Natural killer cell (primary cell): ENCODE results near the gene RGS4. TPM values are rescaled to one million over a fixed set of nuclear protein-coding genes. Genes with fewer than 3 reads are reported as not detected.

Source experiments
- ATAC-seq, 3 donors: fragments of 150-1000 bp in 2 of 3; fragments of 200-7000 bp in 1 of 3; cut with Tn5 transposase; 1 replicate in 1 of 3; 2 replicates in 2 of 3; pipeline ENCODE4 v1.10.0; 2021; ENCODE audit warnings: mild to moderate bottlenecking in 2 of 3, moderate library complexity in 2 of 3
- DNase-seq, 2 donors: peaks; one replicate each; pipeline versions ENCODE4 v3.0.0 to v3.0.0-alpha.2; 2013 to 2021; ENCODE audit warnings: mixed read lengths in 1 of 2
- H3K27ac ChIP-seq: one replicate; pipeline ENCODE4 v1.5.1; 2013; ENCODE audit warnings: mild to moderate bottlenecking, low read length
- H3K27me3 ChIP-seq: one replicate; pipeline ENCODE4 v1.6.1; 2013; ENCODE audit warnings: low read length; ENCODE audit not compliant: control insufficient read depth, insufficient read depth
- H3K36me3 ChIP-seq: one replicate; pipeline ENCODE4 v1.6.1; 2013; ENCODE audit warnings: low read length; ENCODE audit not compliant: control insufficient read depth, insufficient read depth
- H3K4me1 ChIP-seq: one replicate; pipeline ENCODE4 v1.6.1; 2013; ENCODE audit warnings: low read length; ENCODE audit not compliant: control insufficient read depth, insufficient read depth
- H3K4me3 ChIP-seq: one replicate; pipeline ENCODE4 v1.5.1; 2013; ENCODE audit warnings: low read length
- H3K9me3 ChIP-seq: one replicate; pipeline ENCODE4 v1.6.1; 2013; ENCODE audit warnings: low read length; ENCODE audit not compliant: control insufficient read depth, insufficient read depth
- H3K27ac Mint-ChIP-seq, 2 donors: one replicate each; pipeline ENCODE4 v1.8.0; 2022; ENCODE audit warnings: mild to moderate bottlenecking in 2 of 2, mixed read lengths in 2 of 2, moderate library complexity in 1 of 2
- H3K27me3 Mint-ChIP-seq, 2 donors: one replicate each; pipeline ENCODE4 v1.8.0; 2022; ENCODE audit warnings: low read depth in 2 of 2, mixed read lengths in 2 of 2
- H3K36me3 Mint-ChIP-seq: one replicate; pipeline ENCODE4 v1.8.0; 2022; ENCODE audit warnings: mixed read lengths
- H3K4me1 Mint-ChIP-seq, 2 donors: one replicate each; pipeline ENCODE4 v1.8.0; 2022; ENCODE audit warnings: mixed read lengths in 2 of 2
- H3K4me3 Mint-ChIP-seq: one replicate; pipeline ENCODE4 v1.8.0; 2022; ENCODE audit warnings: mild to moderate bottlenecking, moderate library complexity, mixed read lengths
- H3K9me3 Mint-ChIP-seq, 2 donors: one replicate each; pipeline ENCODE4 v1.8.0; 2022; ENCODE audit warnings: mixed read lengths in 2 of 2
- WGBS: methylation state at CpG from one replicate; pipeline ENCODE4 v1.1.7; 2013; ENCODE audit warnings: missing lambda C conversion rate; ENCODE audit not compliant: insufficient coverage; 5-methylcytosine and 5-hydroxymethylcytosine counted together
- intact Hi-C: fragments of 100-400 bp; cut with micrococcal nuclease; formaldehyde crosslinking; loops from one replicate; pipeline ENCODE4 v1.14.2; 2022
- total RNA-seq, 4 donors: library from RNA; stranded (reverse); fragments of 120-200 nt in 1 of 4; gene quantifications; one replicate each; pipeline versions ENCODE4 v1.2.3 to v1.2.4, GENCODE V29; 2013 to 2022
- TF ChIP-seq, protein P1 (sequence below): fragments of 200-600 bp; IDR thresholded peaks from one replicate; pipeline ENCODE4 v1.8.0; 2022; ENCODE audit warnings: antibody characterized with exemption

The RGS4 gene
- total RNA-seq, 3 donors from 2014 or later (not counting 1 experiment from before 2014, with no cell fraction given), result not detected

DNA sequence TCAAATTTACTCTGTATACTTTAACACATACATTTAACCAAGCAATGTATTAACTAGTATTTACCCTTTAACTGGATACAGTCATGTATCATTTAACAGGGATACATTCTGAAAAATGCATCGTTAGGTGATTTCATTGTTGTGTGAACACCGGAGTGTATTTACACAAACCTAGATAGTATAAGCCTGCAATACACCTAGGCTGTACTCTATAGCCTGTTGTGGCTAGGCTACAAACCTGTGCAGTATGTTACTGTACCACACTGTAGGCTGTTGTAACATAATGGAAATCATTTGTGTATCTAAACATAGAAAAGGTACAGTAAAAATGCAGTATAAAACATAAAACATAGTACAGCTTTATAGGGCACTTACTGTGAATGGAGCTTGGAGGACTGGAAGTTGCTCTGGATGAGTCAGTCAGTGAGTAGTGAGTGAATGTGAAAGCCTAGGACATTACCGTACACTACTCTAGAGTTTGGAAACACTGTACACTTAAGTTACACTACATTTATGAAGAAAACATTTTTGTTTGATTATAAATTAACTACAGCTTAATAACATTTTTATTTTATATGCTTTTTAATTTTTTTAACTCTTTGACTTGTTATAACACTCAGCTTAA lies 21.3 kb downstream of the RGS4 start:
- H3K27me3 ChIP-seq, result no peaks in the 10 kb centered on the region
- intact Hi-C loops, result no loop called here
- Mint-ChIP-seq H3K4me3 (no peak overlapping the region), H3K36me3 (no peaks in the 10 kb centered on the region), H3K27ac (no peak overlapping the region), H3K27me3 (peaks cover 3 to 12% of the 10 kb centered on the region in 2 donors), H3K4me1 (no peaks in the 10 kb centered on the region), H3K9me3 (no peaks in the 10 kb centered on the region)
- no peak for ATAC-seq
- no peaks in the 10 kb centered on the region for H3K36me3 ChIP-seq
- TF ChIP-seq, protein P1, sequence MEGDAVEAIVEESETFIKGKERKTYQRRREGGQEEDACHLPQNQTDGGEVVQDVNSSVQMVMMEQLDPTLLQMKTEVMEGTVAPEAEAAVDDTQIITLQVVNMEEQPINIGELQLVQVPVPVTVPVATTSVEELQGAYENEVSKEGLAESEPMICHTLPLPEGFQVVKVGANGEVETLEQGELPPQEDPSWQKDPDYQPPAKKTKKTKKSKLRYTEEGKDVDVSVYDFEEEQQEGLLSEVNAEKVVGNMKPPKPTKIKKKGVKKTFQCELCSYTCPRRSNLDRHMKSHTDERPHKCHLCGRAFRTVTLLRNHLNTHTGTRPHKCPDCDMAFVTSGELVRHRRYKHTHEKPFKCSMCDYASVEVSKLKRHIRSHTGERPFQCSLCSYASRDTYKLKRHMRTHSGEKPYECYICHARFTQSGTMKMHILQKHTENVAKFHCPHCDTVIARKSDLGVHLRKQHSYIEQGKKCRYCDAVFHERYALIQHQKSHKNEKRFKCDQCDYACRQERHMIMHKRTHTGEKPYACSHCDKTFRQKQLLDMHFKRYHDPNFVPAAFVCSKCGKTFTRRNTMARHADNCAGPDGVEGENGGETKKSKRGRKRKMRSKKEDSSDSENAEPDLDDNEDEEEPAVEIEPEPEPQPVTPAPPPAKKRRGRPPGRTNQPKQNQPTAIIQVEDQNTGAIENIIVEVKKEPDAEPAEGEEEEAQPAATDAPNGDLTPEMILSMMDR, result no peak
- DNase-seq, result no peak
- H3K27ac ChIP-seq, result no peak overlapping the region
- no peak overlapping the region for H3K4me3 ChIP-seq
- WGBS, result 88% methylated on average over 2 of the region's 3 CpGs
- H3K9me3 ChIP-seq, result no peaks in the 10 kb centered on the region
- no peaks in the 10 kb centered on the region for H3K4me1 ChIP-seq

GRCh38 chr1:163093169-163093568 lies 24.0 kb downstream of the RGS4 start:
- H3K27me3 Mint-ChIP-seq, result peaks cover 3 to 19% of the 10 kb centered on the region in 2 donors
- no peaks in the 10 kb centered on the region for H3K27me3 ChIP-seq
- H3K9me3 ChIP-seq, result no peaks in the 10 kb centered on the region
- H3K4me1 ChIP-seq, result no peaks in the 10 kb centered on the region
- no peaks in the 10 kb centered on the region for H3K36me3 Mint-ChIP-seq
- no peaks in the 10 kb centered on the region for H3K9me3 Mint-ChIP-seq
- H3K4me3 Mint-ChIP-seq, result no peak overlapping the region
- DNase-seq, result no peak
- WGBS, result 97% methylated on average over 2 of the region's 4 CpGs
- no peak overlapping the region for H3K27ac Mint-ChIP-seq
- TF ChIP-seq, protein P1, result no peak
- intact Hi-C loops, result no loop called here
- H3K36me3 ChIP-seq, result no peaks in the 10 kb centered on the region
- no peak overlapping the region for H3K27ac ChIP-seq
- no peak for ATAC-seq
- no peaks in the 10 kb centered on the region for H3K4me1 Mint-ChIP-seq
- no peak overlapping the region for H3K4me3 ChIP-seq

- 83% methylated on average over 7 of the region's 9 CpGs for WGBS
- H3K27me3 Mint-ChIP-seq, result peaks cover 3 to 19% of the 10 kb centered on the region in 2 donors
- H3K9me3 ChIP-seq, result no peaks in the 10 kb centered on the region
- H3K27ac ChIP-seq, result no peak overlapping the region
- no peak overlapping the region for H3K27ac Mint-ChIP-seq
- no peaks in the 10 kb centered on the region for H3K4me1 Mint-ChIP-seq
- intact Hi-C loops, result no loop called here
- H3K4me3 Mint-ChIP-seq, result no peak overlapping the region
- H3K36me3 ChIP-seq, result no peaks in the 10 kb centered on the region
- H3K4me1 ChIP-seq, result no peaks in the 10 kb centered on the region
- no peak for ATAC-seq
- TF ChIP-seq, protein P1, result no peak
- no peak overlapping the region for H3K4me3 ChIP-seq
- no peak for DNase-seq
- no peaks in the 10 kb centered on the region for H3K9me3 Mint-ChIP-seq
- no peaks in the 10 kb centered on the region for H3K36me3 Mint-ChIP-seq
- H3K27me3 ChIP-seq, result no peaks in the 10 kb centered on the region
Observed at GRCh38 chr1:163093579-163093978, 24.4 kb downstream of the RGS4 start.

DNA sequence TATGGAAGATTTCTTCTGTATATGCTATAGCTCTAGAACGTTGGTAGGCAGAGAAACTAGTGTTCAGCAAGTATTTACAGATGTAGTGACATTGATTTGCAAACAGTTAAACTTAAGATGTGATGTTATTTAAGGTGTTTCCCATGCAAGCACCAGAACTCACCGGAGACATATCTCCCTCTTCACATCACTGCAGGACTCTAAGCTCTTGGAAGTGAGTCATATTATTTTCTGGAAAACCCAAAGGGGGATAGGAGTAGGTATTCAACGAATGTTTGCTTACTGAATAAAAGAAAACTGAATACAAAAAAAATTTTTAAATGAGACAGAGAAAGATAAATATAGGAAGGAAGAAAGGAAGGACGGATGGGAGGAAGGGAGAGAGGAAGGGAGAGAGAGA lies 25.0 kb downstream of the RGS4 start:
- no peak overlapping the region for H3K27ac Mint-ChIP-seq
- Histone ChIP-seq H3K4me1 (no peaks in the 10 kb centered on the region), H3K27me3 (no peaks in the 10 kb centered on the region), H3K4me3 (no peak overlapping the region), H3K9me3 (peaks cover 4% of the 10 kb centered on the region), H3K27ac (no peak overlapping the region), H3K36me3 (no peaks in the 10 kb centered on the region)
- DNase-seq, result no peak
- peaks cover under 1 to 19% of the 10 kb centered on the region in 2 donors for H3K27me3 Mint-ChIP-seq
- 43% methylated on average over 3 of the region's 4 CpGs for WGBS
- H3K4me3 Mint-ChIP-seq, result no peak overlapping the region
- intact Hi-C loops, result no loop called here
- no peak for ATAC-seq
- TF ChIP-seq, protein P1, result no peak
- H3K9me3 Mint-ChIP-seq, result no peaks in the 10 kb centered on the region
- H3K4me1 Mint-ChIP-seq, result no peaks in the 10 kb centered on the region
- H3K36me3 Mint-ChIP-seq, result no peaks in the 10 kb centered on the region
